GM12878 (cell line): Measurements from ENCODE around the gene SENP1. TPM values are rescaled to one million over a fixed set of nuclear protein-coding genes. Genes with fewer than 3 reads are reported as not detected.

Source experiments
- ATAC-seq: fragments of 200-7000 bp; cut with Tn5 transposase; 3 replicates; pipeline ENCODE4 v1.9.1; 2020; ENCODE audit warnings: mild to moderate bottlenecking, moderate library complexity
- BruUV-seq: library from RNA; stranded (reverse); fragments of 400-500 nt; replicated peaks from 2 replicates; lab custom pipeline; 2021; lab: Mats Ljungman, UMichigan
- CTCF ChIA-PET: fragments of 300-600 bp; sonication (Branson Sonifier 250); formaldehyde crosslinking; extraction: SDS; loops from one replicate; lab custom pipeline; 2021; ENCODE audit warnings: inconsistent platforms; lab: Yijun Ruan, JAX
- POLR2A ChIA-PET: fragments of 350-600 bp; formaldehyde crosslinking; extraction: SDS; loops from one replicate; lab custom pipeline; 2021; ENCODE audit warnings: inconsistent platforms; lab: Charles Lee
- RAD21 ChIA-PET: fragments of 300-600 bp; sonication (Branson Sonifier 250); formaldehyde crosslinking; loops from one replicate; lab custom pipeline; 2023; ENCODE audit warnings: antibody characterized with exemption; ENCODE audit not compliant: unreplicated experiment; lab: Charles Lee
- SMC1A ChIA-PET: fragments of 300-600 bp; sonication (Branson Sonifier 250); formaldehyde crosslinking; loops from one replicate; lab custom pipeline; 2023; ENCODE audit not compliant: unreplicated experiment, uncharacterized antibody; lab: Charles Lee
- DNase-seq: peaks from one replicate; pipeline ENCODE4 v3.0.0-alpha.2; 2011; ENCODE audit warnings: low read depth, low spot score
- FAIRE-seq: peaks from 3 replicates; lab custom pipeline; 2011; peaks lifted over from hg19 to GRCh38; lab: Jason Lieb, UNC
- H2AFZ ChIP-seq: 2 replicates; pipeline ENCODE4 v1.6.0; 2011; ENCODE audit warnings: low read depth, low read length, control low read depth; ENCODE audit not compliant: control insufficient read depth
- H3K27ac ChIP-seq: 2 replicates; pipeline ENCODE4 v1.5.1; 2011; ENCODE audit warnings: control low read depth; ENCODE audit not compliant: control insufficient read depth, insufficient read depth
- H3K27me3 ChIP-seq, 2 experiments: replicated peaks in 1 of 2; 2 replicates each; pipeline versions ENCODE4 v1.6.0 to v1.6.1; 2011; ENCODE audit warnings: low read length in 1 of 2; ENCODE audit not compliant: control insufficient read depth in 2 of 2, insufficient read depth in 2 of 2
- H3K36me3 ChIP-seq, 2 experiments: 2 replicates each; pipeline ENCODE4 v1.5.1; 2011; ENCODE audit warnings: low read length in 1 of 2; ENCODE audit not compliant: control insufficient read depth in 2 of 2, insufficient read depth in 2 of 2
- H3K4me1 ChIP-seq: 2 replicates; pipeline ENCODE4 v1.6.1; 2011; ENCODE audit warnings: mild to moderate bottlenecking, low read length, moderate library complexity, mixed read lengths; ENCODE audit not compliant: control insufficient read depth, insufficient read depth
- H3K4me2 ChIP-seq: 2 replicates; pipeline ENCODE4 v1.6.0; 2011; ENCODE audit warnings: control low read depth; ENCODE audit not compliant: control insufficient read depth, insufficient read depth
- H3K4me3 ChIP-seq: fragments of 200-600 bp; sonication (generic); 2 replicates; pipeline ENCODE4 v1.5.1; 2016
- H3K79me2 ChIP-seq: 2 replicates; pipeline ENCODE4 v1.6.0; 2011; ENCODE audit warnings: low read length; ENCODE audit not compliant: control insufficient read depth, insufficient read depth
- H3K9ac ChIP-seq: 2 replicates; pipeline ENCODE4 v1.8.0; 2011; ENCODE audit warnings: low read length, control low read depth, mixed read lengths; ENCODE audit not compliant: control insufficient read depth, insufficient read depth
- H3K9me3 ChIP-seq: replicated peaks from 3 replicates; pipeline ENCODE4 v1.5.1; 2011; ENCODE audit warnings: mild to moderate bottlenecking, low read length; ENCODE audit not compliant: control insufficient read depth, insufficient read depth
- H4K20me1 ChIP-seq: 2 replicates; pipeline ENCODE4 v1.6.0; 2011; ENCODE audit not compliant: control insufficient read depth, insufficient read depth
- FOXK2 ChIP-seq: fragments of 450-650 bp; IDR thresholded peaks from 2 replicates; pipeline ENCODE4 v1.6.1; 2017; ENCODE audit warnings: mild to moderate bottlenecking, moderate library complexity
- GATAD2B ChIP-seq: fragments of 450-650 bp; conservative IDR thresholded peaks from 2 replicates; pipeline ENCODE4 v1.6.1; 2017; ENCODE audit warnings: low read depth, mild to moderate bottlenecking, moderate library complexity
- KDM1A ChIP-seq: fragments of 200-600 bp; sonication (generic); IDR thresholded peaks from 2 replicates; pipeline ENCODE4 v1.6.1; 2016; ENCODE audit warnings: borderline replicate concordance
- PML ChIP-seq: IDR thresholded peaks from 2 replicates; pipeline ENCODE4 v1.6.1; 2012; ENCODE audit warnings: low read length, inconsistent platforms
- RBBP5 ChIP-seq: fragments of 200-600 bp; sonication (generic); conservative IDR thresholded peaks from 2 replicates; pipeline ENCODE4 v1.6.1; 2016
- WGBS: methylation state at CpG from one replicate; pipeline ENCODE4 v1.1.6; 2016; ENCODE audit warnings: low lambda C conversion rate; ENCODE audit not compliant: insufficient replicate concordance, insufficient coverage; ENCODE audit errors: missing lambda C conversion rate; 5-methylcytosine and 5-hydroxymethylcytosine counted together
- in situ Hi-C: fragments of 300-500 bp; cut with MboI; formaldehyde crosslinking; loops from 9 replicates; pipeline ENCODE4 v1.14.3; 2018; ENCODE audit warnings: mixed read lengths
- intact Hi-C: fragments of 100-400 bp; cut with micrococcal nuclease; formaldehyde crosslinking; loops from one replicate; pipeline ENCODE4 v1.14.2; 2022; ENCODE audit not compliant: unreplicated experiment
- polyA plus RNA-seq, 11 experiments: library from polyadenylated mRNA; depleted of rRNA in 4 of 11; unstranded in 6 of 11; stranded (reverse) in 5 of 11; fragments of >200 nt; fragmentation: Nextera tagmentation in 4 of 11; fragmentation: Illumina TruSeq in 1 of 11; extraction: Ambion mirVana in 4 of 11; extraction: Trizol in 1 of 11; gene quantifications; 1 replicate in 1 of 11; 2 replicates in 10 of 11; pipeline versions ENCODE4 v1.2.1 to v1.2.3, GENCODE V29; 2011 to 2016; ENCODE audit warnings: inconsistent platforms in 2 of 11, missing spikeins in 2 of 11, low read depth in 1 of 11
- total RNA-seq, 4 experiments: library from RNA; depleted of rRNA in 3 of 4; stranded (reverse); fragments of >200 nt in 3 of 4; fragmentation: Illumina TruSeq in 1 of 4; extraction: Trizol in 1 of 4; gene quantifications; 2 replicates each; pipeline versions ENCODE4 v1.2.1 to v1.2.3, GENCODE V29; 2013 to 2021
- TF ChIP-seq, protein P1 (sequence below): fragments of 450-650 bp; IDR thresholded peaks from 2 replicates; pipeline ENCODE4 v1.6.1; 2017; ENCODE audit warnings: mild to moderate bottlenecking, moderate library complexity

SENP1 gene
- total and polyA plus RNA-seq, 10 of the 15 experiments (the other 5 are each of a cell fraction or from before 2014, with no cell fraction given), result 8.1 to 52.4 (median 26.1) TPM

DNA sequence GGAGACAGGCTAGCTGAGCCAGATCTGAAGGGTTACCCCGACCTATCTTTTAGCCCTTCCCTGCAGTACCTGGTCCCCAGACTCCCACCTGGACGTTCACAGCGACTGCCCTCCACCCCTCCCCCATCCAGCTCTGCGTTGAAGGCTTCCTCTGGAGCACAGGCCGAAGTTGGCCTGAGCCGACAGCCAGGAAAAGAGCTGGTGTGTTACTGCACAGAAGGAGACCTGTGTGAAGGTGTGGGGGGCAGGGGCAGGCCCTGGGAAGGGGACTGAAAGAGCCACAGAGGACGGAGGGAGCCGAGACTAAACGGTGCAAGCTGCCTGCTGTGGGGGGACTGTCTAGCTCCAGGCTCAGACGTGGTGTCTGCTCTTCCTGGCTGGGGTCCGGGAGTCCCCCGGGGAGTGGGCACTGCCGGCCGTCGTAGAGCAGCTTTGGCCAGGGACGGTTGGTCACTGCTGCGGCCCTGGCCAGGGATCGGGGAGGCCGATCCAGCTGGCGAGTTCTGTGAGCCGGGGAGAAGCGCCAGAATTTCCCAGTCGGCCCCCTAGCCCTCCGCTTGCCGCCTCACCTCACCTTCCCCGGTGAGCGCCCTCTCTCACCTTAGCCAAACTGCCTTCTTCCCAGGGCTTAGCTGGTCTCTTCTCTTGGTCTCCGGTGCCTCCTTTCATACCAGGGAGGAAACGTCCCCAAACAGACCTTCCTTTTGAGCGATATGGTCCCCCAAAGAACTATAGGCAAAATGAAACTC, 100.7 kb downstream of the SENP1 start:
- CTCF ChIA-PET, result interaction anchor here (1.4 to 1.9 kb wide), 2 partner anchors 15 to 184 kb away, joined by 3 to 4 read pairs; no protein-coding TSS in a partner anchor
- BruUV-seq, result no TSS peak
- Histone ChIP-seq H3K9me3 (no peaks in the 10 kb centered on the region), H4K20me1 (no peaks in the 10 kb centered on the region), H3K4me3 (no peak overlapping the region), H3K27ac (no peak overlapping the region), H3K79me2 (no peaks in the 10 kb centered on the region), H2AFZ (no peak overlapping the region), H3K9ac (no peak overlapping the region), H3K4me2 (no peak overlapping the region), H3K4me1 (no peaks in the 10 kb centered on the region), H3K36me3 (no peaks in the 10 kb centered on the region), H3K27me3 (peaks cover 24 to 28% of the 10 kb centered on the region in 2 experiments)
- in situ Hi-C loops, result no loop called here
- intact Hi-C loops, result no loop called here
- FAIRE-seq, result no peak
- DNase-seq, result no peak
- RAD21 ChIA-PET, result no interaction called here
- TF ChIP-seq GATAD2B (no peak), FOXK2 (no peak), PML (no peak), KDM1A (no peak), RBBP5 (no peak)
- TF ChIP-seq, protein P1, sequence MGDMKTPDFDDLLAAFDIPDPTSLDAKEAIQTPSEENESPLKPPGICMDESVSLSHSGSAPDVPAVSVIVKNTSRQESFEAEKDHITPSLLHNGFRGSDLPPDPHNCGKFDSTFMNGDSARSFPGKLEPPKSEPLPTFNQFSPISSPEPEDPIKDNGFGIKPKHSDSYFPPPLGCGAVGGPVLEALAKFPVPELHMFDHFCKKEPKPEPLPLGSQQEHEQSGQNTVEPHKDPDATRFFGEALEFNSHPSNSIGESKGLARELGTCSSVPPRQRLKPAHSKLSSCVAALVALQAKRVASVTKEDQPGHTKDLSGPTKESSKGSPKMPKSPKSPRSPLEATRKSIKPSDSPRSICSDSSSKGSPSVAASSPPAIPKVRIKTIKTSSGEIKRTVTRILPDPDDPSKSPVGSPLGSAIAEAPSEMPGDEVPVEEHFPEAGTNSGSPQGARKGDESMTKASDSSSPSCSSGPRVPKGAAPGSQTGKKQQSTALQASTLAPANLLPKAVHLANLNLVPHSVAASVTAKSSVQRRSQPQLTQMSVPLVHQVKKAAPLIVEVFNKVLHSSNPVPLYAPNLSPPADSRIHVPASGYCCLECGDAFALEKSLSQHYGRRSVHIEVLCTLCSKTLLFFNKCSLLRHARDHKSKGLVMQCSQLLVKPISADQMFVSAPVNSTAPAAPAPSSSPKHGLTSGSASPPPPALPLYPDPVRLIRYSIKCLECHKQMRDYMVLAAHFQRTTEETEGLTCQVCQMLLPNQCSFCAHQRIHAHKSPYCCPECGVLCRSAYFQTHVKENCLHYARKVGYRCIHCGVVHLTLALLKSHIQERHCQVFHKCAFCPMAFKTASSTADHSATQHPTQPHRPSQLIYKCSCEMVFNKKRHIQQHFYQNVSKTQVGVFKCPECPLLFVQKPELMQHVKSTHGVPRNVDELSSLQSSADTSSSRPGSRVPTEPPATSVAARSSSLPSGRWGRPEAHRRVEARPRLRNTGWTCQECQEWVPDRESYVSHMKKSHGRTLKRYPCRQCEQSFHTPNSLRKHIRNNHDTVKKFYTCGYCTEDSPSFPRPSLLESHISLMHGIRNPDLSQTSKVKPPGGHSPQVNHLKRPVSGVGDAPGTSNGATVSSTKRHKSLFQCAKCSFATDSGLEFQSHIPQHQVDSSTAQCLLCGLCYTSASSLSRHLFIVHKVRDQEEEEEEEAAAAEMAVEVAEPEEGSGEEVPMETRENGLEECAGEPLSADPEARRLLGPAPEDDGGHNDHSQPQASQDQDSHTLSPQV, result no peak
- SMC1A ChIA-PET, result interaction anchor here (0.7 to 1.0 kb wide), 2 partner anchors 15 to 167 kb away, joined by 3 to 4 read pairs; no protein-coding TSS in a partner anchor
- POLR2A ChIA-PET, result no interaction called here
- WGBS, result 58% methylated on average over 27 of the region's 30 CpGs
- ATAC-seq, result no peak
